Eye (tissue), 1 donor: ENCODE measurements around the gene PCDHGB1.
"Not testable (repeated sequence)": the region's sequence is repeated elsewhere in the genome, so short reads cannot be mapped to it uniquely, and the experiment has no call there.

ENCODE experiments used
- DNase-seq: peaks from one replicate; pipeline ENCODE4 v3.0.0-alpha.2; 2015

The PCDHGB1 gene

GRCh38 chr5:141351591-141351990, 1.7 kb downstream of the PCDHGB1 start:
- DNase-seq: no peak

- no peak for DNase-seq
These were observed 5.1 kb downstream of the PCDHGB1 start, which contains the start of gene PCDHGA4 for GRCh38 chr5:141354900-141355469. Gene PCDHGA4, plus strand, starts transcription at chr5:141355021. Its CDS starts 87 bp downstream, at chr5:141355108.

GRCh38 chr5:141355641-141356040, 5.7 kb downstream of the PCDHGB1 start:
- no peak for DNase-seq

GRCh38 chr5:141356133-141356532, 6.2 kb downstream of the PCDHGB1 start:
- no peak for DNase-seq

GRCh38 chr5:141356950-141357349, 7.1 kb downstream of the PCDHGB1 start:
- no peak for DNase-seq

- DNase-seq: no peak
These were observed 10.0 kb downstream of the PCDHGB1 start, which contains the start of gene PCDHGB2 for GRCh38 chr5:141359790-141360426. Gene PCDHGB2, plus strand, starts transcription at chr5:141359994. Its CDS starts 142 bp downstream, at chr5:141360136.

- no peak for DNase-seq
These were observed 10.8 kb downstream of the PCDHGB1 start for GRCh38 chr5:141360685-141361084.

GRCh38 chr5:141362719-141363118, 12.8 kb downstream of the PCDHGB1 start:
- DNase-seq: no peak

- DNase-seq: peak; percentile 8
These were observed 14.2 kb downstream of the PCDHGB1 start, which contains the start of gene PCDHGA5 for GRCh38 chr5:141363952-141364660. Gene PCDHGA5, plus strand, starts transcription at chr5:141364162. Its CDS starts 169 bp downstream, at chr5:141364331.

- no peak for DNase-seq
These were observed 16.4 kb downstream of the PCDHGB1 start for GRCh38 chr5:141366016-141366896.

GRCh38 chr5:141369994-141370848, 20.3 kb downstream of the PCDHGB1 start, which contains the start of gene PCDHGB3:
Gene PCDHGB3, plus strand, starts transcription at chr5:141370242. Its CDS starts 153 bp downstream, at chr5:141370395.
- DNase-seq: peak; percentile 3

GRCh38 chr5:141371572-141372475, 21.9 kb downstream of the PCDHGB1 start:
- DNase-seq: no peak

- peak; percentile 37 for DNase-seq
These were observed 23.9 kb downstream of the PCDHGB1 start, which contains the start of gene PCDHGA6 for GRCh38 chr5:141373673-141374317. Gene PCDHGA6, plus strand, starts transcription at chr5:141373891. Its CDS starts 193 bp downstream, at chr5:141374084.

- DNase-seq: no peak
These were observed 24.7 kb downstream of the PCDHGB1 start for GRCh38 chr5:141374627-141375026.

- not testable (repeated sequence) for DNase-seq
These were observed 25.7 kb downstream of the PCDHGB1 start for GRCh38 chr5:141375444-141376155.

GRCh38 chr5:141382469-141383294, 32.8 kb downstream of the PCDHGB1 start, which contains the start of gene PCDHGA7:
Gene PCDHGA7, plus strand, starts transcription at chr5:141382742. Its CDS starts 158 bp downstream, at chr5:141382900.
- DNase-seq: no peak

GRCh38 chr5:141383345-141383744, 33.4 kb downstream of the PCDHGB1 start:
- DNase-seq: no peak
